Measurements from ENCODE around the gene CTNNA3. TPM values are rescaled to one million over a fixed set of nuclear protein-coding genes. Genes with fewer than 3 reads are reported as not detected.

The CTNNA3 gene
- total RNA-seq, 1 experiment from 2014 or later: 0.06 TPM

- DNase-seq (ENCODE audit: low read depth): no peak
These were observed 662.1 kb downstream of the CTNNA3 start for GRCh38 chr10:67033878-67034277.

- DNase-seq (ENCODE audit: low read depth): no peak
These were observed 673.9 kb downstream of the CTNNA3 start for GRCh38 chr10:67022099-67022498.

GRCh38 chr10:67017218-67017617, 678.8 kb downstream of the CTNNA3 start:
- no peak for DNase-seq (ENCODE audit: low read depth)

- DNase-seq (ENCODE audit: low read depth): no peak
These were observed 680.8 kb downstream of the CTNNA3 start for GRCh38 chr10:67015225-67015624.

- DNase-seq (ENCODE audit: low read depth): no peak
These were observed 684.0 kb downstream of the CTNNA3 start for GRCh38 chr10:67011981-67012380.

GRCh38 chr10:67011480-67011879, 684.5 kb downstream of the CTNNA3 start:
- no peak for DNase-seq (ENCODE audit: low read depth)

GRCh38 chr10:67005981-67006380, 690.0 kb downstream of the CTNNA3 start:
- no peak for DNase-seq (ENCODE audit: low read depth)

GRCh38 chr10:67004690-67005089, 691.3 kb downstream of the CTNNA3 start:
- DNase-seq (ENCODE audit: low read depth): no peak

GRCh38 chr10:66999762-67000545, 696.0 kb downstream of the CTNNA3 start:
- no peak for DNase-seq (ENCODE audit: low read depth)

- DNase-seq (ENCODE audit: low read depth): no peak
These were observed 699.0 kb downstream of the CTNNA3 start for GRCh38 chr10:66996996-66997395.

- no peak for DNase-seq (ENCODE audit: low read depth)
These were observed 705.7 kb downstream of the CTNNA3 start for GRCh38 chr10:66990143-66990830.

- DNase-seq (ENCODE audit: low read depth): no peak
These were observed 712.5 kb downstream of the CTNNA3 start for GRCh38 chr10:66983475-66983818.

GRCh38 chr10:66982792-66983474, 713.1 kb downstream of the CTNNA3 start:
- no peak for DNase-seq (ENCODE audit: low read depth)

GRCh38 chr10:66982053-66982420, 714.0 kb downstream of the CTNNA3 start:
- DNase-seq (ENCODE audit: low read depth): no peak

GRCh38 chr10:66981361-66982052, 714.5 kb downstream of the CTNNA3 start:
- no peak for DNase-seq (ENCODE audit: low read depth)

GRCh38 chr10:66980246-66980815, 715.7 kb downstream of the CTNNA3 start:
- no peak for DNase-seq (ENCODE audit: low read depth)

GRCh38 chr10:66964946-66965345, 731.0 kb downstream of the CTNNA3 start:
- DNase-seq (ENCODE audit: low read depth): no peak

- DNase-seq (ENCODE audit: low read depth): no peak
These were observed 737.5 kb downstream of the CTNNA3 start for GRCh38 chr10:66958466-66958865.

GRCh38 chr10:66951896-66952295, 744.1 kb downstream of the CTNNA3 start:
- no peak for DNase-seq (ENCODE audit: low read depth)

- DNase-seq (ENCODE audit: low read depth): no peak
These were observed 752.4 kb downstream of the CTNNA3 start for GRCh38 chr10:66943590-66943989.

- no peak for DNase-seq (ENCODE audit: low read depth)
These were observed 753.6 kb downstream of the CTNNA3 start for GRCh38 chr10:66942407-66942806.

GRCh38 chr10:66941491-66941890, 754.5 kb downstream of the CTNNA3 start:
- peak; percentile 65 for DNase-seq (ENCODE audit: low read depth)
